ENCODE results near the gene NPHS2. TPM values are rescaled to one million over a fixed set of nuclear protein-coding genes. Genes with fewer than 3 reads are reported as not detected.

Gene NPHS2
- total RNA-seq, 1 donor from 2014 or later = not detected

DNA sequence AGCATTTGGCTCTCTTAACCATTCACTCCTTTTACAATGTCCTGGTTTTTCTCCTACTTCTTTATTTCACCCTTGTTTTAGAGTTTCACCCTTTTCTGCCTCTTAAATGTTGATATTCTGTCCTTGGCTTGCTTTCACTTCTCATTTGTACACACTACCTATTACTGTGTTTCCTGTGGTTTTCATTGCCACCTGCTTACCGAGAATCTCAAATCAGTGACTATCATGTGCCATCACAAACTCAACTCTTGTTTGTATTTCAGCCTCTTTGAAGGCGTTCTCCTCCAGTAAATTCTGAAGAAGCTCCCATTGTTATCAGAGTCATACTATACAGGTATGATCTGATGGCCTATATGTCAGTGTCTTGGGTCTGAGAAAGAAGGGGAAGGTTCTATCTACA is 65.7 kb downstream of the NPHS2 start:
- no peaks in the 10 kb centered on the region for H3K27me3 Mint-ChIP-seq
- H3K36me3 Mint-ChIP-seq (ENCODE audit: low read depth) = no peaks in the 10 kb centered on the region
- intact Hi-C loops (cut with micrococcal nuclease) = no loop called here
- H3K4me1 Mint-ChIP-seq = peaks cover 2% of the 10 kb centered on the region
- no peak overlapping the region for H3K27ac Mint-ChIP-seq
- H3K4me3 Mint-ChIP-seq = no peak overlapping the region
- H3K9me3 Mint-ChIP-seq = no peaks in the 10 kb centered on the region
- no peak for DNase-seq

GRCh38 chr1:179509384-179509783 is 66.4 kb downstream of the NPHS2 start:
- H3K4me3 Mint-ChIP-seq = no peak overlapping the region
- intact Hi-C loops (cut with micrococcal nuclease) = no loop called here
- no peaks in the 10 kb centered on the region for H3K36me3 Mint-ChIP-seq (ENCODE audit: low read depth)
- peaks cover 2% of the 10 kb centered on the region for H3K4me1 Mint-ChIP-seq
- no peaks in the 10 kb centered on the region for H3K27me3 Mint-ChIP-seq
- no peak for DNase-seq
- H3K9me3 Mint-ChIP-seq = no peaks in the 10 kb centered on the region
- H3K27ac Mint-ChIP-seq = no peak overlapping the region

GRCh38 chr1:179506199-179506598 is 69.5 kb downstream of the NPHS2 start:
- no peak for DNase-seq
- no peaks in the 10 kb centered on the region for H3K36me3 Mint-ChIP-seq (ENCODE audit: low read depth)
- H3K4me3 Mint-ChIP-seq = no peak overlapping the region
- no peak overlapping the region for H3K27ac Mint-ChIP-seq
- H3K27me3 Mint-ChIP-seq = no peaks in the 10 kb centered on the region
- intact Hi-C loops (cut with micrococcal nuclease) = no loop called here
- no peaks in the 10 kb centered on the region for H3K9me3 Mint-ChIP-seq
- peaks cover 2% of the 10 kb centered on the region for H3K4me1 Mint-ChIP-seq

Other genes with a start within 250 kb of the NPHS2 start
- gene AXDND1, start 210.0 kb downstream of the NPHS2 start, total RNA-seq = 0.21 TPM in 1 of 2 replicates, not detected in the other
- not detected in 2 replicates for gene TDRD5, start 15.9 kb upstream of the NPHS2 start, total RNA-seq
- not detected in 2 replicates for gene FAM163A, start 167.3 kb upstream of the NPHS2 start, total RNA-seq

Measured in activated CD4-positive, alpha-beta T cell treated with anti-CD3 and anti-CD28 coated beads, Interleukin-2, amount 10 ng/mL, durations not matched to agents 24 days and 14 days (primary cell).